NAMALWA (cell line): ENCODE data around the gene ZNF536.
A peak's percentile ranks its signal among the peaks of the same experiment; 100 is the strongest.
"Not testable (repeated sequence)": the region's sequence is repeated elsewhere in the genome, so short reads cannot be mapped to it uniquely, and the experiment has no call there.

Experiments used
- DNase-seq: peaks from one replicate; pipeline ENCODE4 v3.0.0-alpha.2; 2015; ENCODE audit warnings: low spot score

ZNF536 gene

DNA sequence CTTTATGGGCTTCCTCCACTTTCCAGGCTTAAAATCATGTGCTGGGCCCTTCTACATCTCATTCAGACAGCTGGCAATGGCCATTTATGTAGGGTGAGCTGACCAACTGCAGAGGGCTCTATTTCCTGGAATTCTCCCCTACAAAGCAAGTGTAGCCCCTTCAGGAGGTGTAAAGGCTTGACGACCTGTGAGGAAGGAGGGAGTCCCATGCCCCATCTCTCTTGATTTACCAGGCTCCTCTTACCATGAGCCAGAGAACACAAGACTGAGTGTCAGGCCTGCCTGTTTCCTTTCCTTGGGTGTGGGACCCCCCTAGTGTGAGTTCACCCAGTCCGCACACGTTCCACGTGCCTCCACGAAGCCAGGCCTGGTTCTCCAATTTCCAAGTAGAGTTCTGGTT is 16.6 kb downstream of the ZNF536 start:
- DNase-seq = no peak

DNA sequence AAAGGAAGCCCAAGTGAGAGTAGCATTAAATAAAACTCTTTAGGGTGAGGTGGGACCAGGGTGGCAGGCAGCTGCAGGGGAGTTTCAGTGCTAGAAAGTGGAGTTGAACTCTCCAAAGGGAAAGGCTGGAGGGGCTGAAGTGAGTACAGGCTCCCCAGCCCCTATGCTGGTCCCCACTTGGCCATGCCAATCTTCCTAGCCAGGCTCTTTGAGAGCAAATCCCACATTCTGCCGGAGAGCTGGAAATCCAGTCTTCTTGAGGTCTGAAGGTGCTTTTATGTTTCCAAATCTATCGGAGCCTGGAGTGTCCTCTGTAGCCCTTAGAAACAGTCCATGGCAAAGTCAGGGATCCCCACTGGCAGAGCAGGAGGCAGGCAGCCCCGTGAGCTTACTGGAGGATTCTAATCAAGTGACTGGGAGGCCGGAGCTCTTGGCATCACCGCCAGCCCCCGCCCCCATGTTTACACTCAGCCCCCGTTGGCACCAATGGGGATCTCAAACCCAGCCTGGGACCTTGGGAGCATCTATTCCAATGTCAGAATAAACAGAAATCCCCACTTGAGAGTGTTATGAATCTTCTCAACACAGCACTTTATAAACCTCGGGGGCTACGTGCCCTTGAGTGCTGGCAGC is 18.3 kb downstream of the ZNF536 start:
- no peak for DNase-seq

DNA sequence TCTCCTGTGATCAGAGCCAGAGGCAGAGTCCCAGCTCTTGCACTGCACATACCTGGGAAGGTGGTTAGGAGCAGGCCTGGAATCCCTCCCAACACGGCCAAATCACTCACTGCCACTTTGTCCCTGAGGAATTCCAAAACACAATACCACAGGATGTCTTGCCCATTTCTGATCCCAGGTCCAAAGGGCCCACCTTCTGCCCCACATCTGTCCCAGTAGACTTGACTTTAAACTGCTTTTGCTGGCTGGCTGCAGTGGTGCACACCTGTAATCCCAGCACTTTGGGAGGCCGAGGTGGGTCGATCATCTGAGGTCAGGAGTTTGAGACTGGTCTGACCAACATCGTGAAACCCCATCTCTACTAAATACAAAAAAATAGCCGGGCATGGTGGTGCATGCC is 18.9 kb downstream of the ZNF536 start:
- DNase-seq = no peak

DNA sequence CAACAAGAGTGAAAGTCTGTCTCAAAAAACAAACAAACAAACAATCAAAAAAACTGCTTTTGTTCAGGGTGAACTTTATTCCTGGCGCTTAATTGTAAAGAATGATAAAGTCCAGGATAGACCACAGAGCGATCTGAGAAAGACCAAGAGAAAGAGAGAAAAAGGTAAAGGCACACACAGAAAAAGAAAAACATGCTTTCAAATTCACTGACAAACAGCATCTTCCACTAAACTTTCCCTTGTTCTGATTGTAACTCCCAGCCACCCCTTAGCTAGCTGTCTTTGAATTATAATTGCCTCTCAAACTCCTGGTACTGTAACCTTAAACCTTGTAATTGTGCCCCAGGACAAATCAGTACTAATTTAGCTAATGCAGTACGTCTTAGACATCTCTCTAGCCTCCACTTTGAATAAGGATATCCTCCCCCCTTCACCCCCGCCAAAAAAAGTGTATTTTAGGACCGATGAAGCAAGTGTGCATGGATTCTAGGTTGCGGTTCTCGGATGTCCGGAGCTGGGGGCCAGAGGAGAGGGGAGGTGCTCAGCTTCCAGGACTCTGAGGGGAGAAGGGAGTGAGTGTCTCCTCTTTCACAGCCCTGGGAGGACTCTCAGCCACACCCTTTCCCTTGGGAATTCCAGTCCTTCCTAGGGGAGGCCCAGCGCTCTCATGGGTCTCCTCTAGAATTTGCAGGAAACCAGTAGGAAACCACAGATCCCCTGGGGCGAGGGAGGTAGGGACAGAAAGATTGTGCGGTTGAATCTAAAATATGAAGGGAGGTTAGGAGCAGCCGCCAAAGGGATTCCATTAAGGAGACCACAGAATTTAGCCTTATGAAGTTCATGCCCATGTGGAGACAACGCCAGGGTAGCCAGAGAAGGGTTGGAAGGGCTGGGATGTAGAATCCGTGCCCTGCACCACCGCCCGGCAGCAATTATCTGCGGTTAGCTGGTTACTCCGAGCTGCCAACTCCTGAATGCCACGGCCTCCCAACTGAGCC is 19.7 kb downstream of the ZNF536 start:
- DNase-seq = no peak

DNA sequence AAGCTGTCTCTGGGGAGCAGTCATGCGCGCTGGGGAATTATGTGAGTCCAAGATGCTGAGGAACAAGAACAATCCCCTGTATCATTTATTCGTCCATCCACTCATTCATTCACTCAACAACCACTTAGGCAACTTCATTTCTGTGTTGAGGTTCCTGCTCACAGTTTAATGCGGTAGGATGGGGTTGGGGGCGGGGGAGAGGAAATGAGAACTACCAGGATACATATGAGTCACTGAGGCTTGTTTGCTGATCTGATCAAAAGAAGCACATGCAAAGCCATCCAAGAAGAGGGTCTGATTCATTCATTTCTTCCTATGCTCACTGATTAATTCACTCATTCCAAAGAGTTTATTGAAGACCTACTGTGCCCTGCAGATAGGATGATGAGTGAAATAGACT is 20.9 kb downstream of the ZNF536 start:
- no peak for DNase-seq

DNA sequence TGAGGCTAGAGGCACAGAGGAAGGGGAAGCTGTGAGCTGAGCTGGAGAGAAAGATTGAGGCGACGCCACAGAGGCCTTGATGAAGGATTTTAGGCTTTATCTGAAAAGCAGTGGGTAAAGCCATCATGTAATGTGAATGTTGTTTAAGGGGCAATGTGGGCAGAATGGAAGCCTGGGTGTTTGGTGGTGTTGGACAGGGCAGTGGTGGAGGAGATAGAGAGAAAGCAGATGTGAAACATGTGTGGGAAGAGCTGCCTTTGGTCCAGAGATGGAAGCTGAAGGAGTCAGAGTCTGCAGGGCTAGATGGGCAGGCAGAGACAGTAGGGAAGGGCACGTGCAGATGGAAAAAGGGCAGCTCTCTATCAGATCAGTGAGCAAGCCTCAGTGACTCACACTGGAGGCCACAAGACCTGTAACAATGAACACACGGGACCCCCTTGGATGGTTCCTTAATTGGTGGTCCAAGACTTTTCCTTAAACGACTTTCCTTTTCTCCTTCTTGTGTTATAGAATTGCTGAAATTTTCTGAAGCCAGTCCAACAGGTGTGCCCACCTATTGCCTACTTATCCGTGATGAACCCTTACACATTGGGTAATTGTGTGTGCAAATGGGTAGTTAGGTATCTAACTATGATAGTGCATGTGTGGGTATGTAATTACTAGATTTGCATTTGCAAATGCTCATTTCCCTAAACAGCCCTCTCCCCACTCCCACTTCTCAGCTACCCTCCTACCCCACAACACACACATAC is 21.7 kb downstream of the ZNF536 start:
- no peak for DNase-seq

DNA sequence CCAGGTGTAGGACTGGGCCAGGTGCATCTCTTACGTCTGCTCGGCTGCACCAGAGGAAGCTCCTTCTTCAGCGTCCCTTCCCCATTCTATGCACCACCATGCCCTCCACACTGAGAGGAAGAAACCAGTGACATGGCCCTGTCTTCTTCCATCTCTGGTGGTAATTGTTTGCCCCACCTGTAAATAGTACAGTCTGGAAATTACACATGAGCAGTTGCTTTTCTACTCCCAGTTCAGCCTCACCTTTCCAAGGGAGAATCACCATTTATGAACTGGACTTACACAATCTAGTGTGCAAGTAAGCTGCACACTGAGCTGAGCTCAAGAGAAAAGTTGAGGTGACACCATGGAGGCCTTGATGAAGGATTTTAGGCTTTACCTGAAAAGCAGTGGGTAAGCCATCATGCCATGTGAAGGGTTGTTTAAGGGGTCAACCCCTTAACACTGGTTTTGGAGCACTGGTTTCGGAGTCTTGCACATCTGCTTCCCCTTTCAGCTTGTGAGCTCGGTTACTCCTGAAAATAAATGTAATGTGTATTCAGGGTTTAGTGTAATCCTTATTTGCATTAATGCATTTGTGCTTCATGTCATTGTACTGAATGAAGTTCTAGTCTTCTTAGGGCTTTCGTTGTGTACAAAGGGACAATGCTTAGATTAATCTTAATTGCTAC is 22.4 kb downstream of the ZNF536 start:
- no peak for DNase-seq

DNA sequence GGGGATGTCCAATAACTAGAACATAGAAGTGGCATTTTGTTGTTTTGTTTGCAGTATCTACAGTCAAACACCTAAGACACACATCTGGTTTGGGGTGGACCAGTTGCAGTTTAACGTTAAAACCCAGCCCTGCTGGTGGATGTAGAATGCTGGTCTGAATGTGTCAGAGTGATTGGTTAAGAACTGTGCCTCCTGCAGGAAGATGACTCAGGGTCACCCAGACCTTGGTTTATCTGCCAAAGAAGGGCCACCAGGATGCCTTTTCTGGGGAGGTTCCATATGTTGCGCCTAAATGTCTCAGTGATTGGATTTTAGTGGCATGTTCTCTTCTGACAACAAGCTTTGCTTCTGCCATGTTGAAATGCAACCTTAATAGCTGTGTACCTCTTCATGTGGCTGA is 23.1 kb downstream of the ZNF536 start:
- no peak for DNase-seq

DNA sequence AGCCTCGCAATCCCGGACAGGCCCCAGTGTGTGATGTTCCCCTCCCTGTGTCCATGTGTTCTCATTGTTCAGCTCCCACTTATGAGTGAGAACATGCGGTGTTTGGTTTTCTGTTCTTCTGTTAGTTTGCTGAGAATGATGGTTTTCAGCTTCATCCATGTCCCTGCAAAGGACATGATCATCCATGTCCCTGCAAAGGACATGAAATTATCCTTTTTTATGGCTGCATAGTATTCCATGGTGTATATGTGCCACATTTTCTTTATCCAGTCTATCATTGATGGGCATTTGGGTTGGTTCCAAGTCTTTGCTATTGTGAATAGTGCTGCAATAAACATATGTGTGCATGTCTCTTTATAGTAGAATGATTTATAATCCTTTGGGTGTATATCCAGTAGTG is 26.4 kb downstream of the ZNF536 start:
- DNase-seq = not testable (repeated sequence)

DNA sequence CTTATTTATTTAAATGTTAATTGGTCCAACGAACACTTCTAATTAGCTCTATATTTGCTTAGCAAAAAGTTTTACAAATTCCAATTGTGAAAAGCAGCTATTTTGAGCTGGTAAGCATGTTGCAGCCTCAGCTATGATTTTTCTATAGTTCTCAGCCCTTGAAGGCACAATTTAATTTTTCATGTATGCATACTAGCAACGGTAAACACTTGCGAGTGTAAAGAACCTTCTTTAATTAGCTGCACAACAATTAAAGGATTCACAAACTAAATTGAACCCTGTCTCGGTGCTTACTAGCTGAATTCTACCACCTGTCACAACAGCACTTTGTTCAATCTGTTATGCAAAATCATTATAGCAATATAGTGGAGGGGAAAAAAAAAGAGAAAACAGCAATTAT is 29.8 kb downstream of the ZNF536 start:
- DNase-seq = no peak

DNA sequence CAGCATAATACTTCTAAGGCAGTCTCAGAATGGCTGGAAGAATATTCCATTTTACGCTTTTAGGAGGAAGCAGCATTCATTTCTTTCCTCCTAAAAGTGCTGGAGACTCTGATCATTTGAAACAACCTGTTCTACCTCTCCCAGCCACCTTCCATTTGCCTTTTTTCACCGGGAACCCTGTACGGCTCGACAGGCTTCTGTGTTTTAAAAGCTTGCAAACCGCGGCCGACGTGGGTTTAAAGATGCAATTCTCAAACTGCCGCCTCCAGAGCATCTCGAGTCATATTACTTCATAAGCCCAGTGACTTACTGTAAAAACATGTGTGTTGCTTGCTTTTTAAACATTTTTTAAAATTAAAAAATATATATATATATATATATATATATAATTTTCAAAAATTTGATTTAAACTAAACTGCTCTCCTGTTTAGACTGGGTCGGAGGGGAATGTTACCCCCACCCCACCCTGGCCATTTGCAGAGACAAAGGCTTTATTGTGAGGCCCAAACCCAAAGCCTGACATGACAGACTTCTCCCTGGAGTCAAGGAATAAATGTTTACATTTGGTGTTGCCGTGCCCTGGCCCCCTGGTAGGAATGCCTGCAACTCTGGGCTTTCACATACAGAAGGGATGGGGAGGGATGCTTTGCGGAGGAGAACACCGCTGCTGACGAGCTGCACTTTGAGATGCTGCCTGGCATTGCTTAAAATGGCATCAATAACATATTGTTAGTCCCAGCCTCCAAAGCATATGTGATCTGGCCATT is 30.4 kb downstream of the ZNF536 start:
- DNase-seq = no peak

DNA sequence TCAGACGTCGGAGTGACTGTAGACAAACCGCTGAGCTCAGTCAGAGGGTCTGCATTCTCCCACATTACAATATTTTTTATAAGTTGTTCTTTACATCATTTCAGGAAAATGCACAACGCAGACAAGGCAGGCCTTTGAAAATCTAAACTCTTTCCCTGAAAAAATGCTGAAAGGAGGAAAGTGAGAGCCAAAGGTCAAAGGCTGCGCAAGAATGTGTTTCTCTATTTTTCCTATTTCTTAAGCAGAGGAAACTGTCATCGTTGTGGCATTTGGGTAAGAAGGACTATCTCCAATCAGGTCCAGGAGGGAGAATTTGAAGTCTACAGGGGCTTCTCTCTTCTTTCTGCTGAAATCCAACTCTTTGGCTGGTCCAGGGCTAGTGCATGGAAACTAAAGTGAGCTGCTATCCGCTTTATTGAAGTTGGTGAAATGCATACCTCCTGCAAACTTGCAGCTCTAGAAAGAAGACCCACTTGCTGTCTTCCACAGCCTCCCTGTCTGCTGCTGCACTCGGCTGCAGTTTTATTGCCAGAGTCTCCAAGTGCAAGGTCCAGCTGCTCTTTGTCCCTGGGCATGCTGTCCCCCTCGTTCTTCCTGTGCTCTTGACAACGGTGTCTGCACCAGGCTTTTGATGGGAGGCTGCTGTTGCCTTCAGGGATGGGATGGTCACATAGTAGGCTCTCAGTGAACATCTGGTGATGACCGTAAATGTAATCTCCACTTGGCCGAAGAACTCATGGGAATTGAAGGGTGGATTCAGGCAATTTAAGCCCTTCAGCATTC is 31.2 kb downstream of the ZNF536 start:
- no peak for DNase-seq

DNA sequence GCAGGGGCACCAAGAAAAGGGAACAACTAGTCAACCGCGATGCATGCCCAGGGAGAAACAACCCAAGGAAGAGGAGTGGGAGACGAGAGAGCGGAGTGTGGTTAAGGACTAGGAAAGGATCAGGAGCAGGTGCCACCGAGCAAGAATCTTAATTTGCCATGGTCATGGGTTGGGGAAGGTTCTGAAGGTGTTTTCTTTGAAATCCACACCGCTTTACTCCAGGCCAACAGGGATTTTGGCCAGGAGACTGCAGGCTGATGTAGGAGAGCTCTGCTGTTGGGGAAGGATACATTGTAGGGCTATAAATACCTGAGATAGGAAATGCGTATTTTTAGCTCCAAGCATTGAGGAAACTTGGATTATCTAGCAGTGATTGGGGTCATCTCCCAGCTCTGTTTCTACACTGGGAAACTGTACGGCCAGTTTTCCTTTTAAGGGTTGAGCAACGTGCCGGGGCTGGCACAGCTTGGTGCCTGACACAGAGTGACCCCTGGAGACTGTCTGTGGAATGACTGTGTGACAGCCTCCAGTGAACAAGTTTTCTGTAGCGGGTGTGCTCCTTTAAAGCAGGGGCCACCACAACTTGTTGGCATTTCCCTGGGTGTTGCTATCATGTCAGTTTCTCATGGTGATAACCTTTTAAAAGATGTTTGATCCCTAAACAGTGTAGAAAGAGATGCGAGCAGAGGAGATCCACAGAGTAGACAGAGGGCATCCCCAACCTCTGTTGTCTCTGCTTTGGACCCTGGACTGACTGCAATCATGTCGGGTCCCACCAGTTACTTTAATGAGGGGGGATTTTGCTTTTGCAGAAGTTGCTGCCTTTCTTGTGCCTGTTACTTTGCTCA is 34.3 kb downstream of the ZNF536 start:
- DNase-seq = peak; percentile 13

DNA sequence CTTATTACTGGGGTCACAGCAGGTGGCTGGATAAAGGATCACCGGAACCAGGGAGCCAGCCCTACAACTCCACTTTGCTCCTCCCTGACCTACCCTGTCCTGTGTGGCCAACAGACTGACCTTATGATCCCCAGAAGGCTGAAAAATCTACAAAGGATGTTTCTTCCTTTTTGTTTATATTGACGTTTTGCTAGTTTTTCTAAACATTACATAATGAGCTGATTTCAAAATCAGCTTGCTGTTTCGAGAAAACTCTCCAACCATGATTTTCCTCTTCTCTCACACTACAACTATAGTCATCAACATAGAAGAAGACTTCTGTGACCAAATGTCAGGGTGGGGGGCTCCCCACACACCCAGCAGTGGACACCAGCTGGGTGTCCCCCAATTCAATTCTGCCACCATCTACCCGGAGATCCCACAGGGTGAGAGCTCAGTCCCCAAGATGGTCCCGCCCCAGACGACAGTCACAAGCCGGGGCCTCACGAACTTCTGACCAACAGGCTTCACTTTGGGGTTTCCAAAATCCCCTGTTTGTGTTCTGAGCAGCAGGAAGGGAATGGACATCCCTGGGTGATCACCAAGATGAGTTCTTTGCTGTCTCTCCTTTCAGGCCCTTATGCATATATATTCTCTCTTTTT is 35.0 kb downstream of the ZNF536 start:
- DNase-seq = no peak

DNA sequence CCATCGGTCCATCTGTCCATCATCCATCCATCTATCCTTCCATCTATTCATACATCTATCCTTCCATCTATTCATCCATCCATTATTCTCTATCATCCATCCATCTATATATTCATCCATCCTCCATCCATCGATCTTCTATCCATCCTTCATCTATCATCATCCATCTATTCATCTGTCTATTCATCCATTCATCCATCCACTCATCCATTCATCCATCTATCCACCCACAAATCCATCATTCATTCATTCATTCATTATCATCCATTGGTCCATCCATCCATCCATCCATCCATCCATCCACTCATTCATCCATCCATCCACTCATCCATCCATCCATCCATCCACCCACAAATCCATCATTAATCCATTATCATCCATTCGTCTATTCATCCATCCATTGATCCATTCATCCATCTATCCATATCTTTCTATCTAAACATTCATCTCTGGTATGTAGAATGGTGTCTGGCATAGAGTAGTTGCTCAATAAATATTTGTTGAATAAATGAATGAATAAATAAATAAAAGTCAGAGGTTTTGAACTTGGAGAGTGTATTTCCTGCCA is 36.6 kb downstream of the ZNF536 start:
- no peak for DNase-seq

DNA sequence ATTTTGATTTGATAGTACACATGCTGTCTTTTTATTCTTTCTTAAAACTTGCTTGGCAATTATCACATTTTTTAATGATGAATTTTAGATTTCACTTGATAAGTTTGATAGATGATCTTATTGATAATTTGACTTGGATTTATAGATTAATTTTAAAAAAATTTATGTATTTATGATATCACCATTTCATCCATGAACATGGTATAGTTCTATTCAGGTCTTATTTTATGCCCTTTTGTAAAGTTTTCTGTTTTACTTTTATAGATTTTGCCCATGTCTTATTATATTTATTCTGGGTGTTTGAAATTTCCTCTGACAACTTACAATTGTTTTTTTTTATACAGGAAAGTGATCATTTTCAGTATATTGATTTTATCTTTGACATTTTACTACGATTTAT is 39.5 kb downstream of the ZNF536 start:
- DNase-seq = no peak

DNA sequence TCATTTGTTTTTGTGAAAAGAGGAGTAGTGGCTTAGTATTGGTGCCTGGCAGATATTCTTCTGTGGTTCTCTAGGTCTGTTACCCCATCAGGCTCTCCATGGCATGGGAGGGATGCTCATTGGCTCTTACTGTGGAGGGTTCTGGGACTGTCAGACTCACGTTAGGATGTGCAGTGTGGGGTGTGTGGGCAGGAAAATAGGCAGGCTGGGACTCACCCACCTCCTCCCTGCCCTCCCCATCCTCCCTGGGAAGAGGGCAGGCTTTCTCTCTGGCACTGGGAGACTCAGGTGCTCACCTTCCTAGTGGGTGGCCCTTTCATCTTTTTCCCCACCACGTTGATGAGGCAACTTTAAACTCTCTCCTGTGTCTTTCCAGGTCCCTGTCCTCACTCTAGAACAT is 44.2 kb downstream of the ZNF536 start:
- no peak for DNase-seq

DNA sequence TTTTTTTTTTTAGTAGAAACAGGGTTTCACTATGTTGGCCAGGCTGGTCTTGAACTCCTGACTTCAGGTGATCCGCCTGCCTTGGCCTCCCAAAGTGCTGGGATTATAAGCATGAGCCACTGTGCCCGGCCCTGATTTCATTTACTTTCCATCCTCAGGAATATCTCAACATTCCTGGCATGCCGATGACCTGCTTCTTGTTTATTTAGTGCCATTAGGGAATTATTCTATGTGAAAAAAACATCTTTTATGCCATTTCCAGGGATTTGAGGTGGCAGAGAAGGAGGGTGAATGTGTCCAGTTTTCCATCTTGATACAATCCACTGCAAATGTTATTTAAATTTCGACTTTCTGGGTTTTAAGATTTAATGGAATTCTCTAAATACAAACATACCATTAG is 45.0 kb downstream of the ZNF536 start:
- not testable (repeated sequence) for DNase-seq
